VCaP (cell line): ENCODE measurements around the gene GPX4.

Source experiments
- H3K27ac ChIP-seq: fragments of 450-650 bp; 2 replicates; pipeline ENCODE4 v1.5.1; 2017
- CTCF ChIP-seq: fragments of 450-650 bp; conservative IDR thresholded peaks from 2 replicates; pipeline ENCODE4 v1.5.1; 2017; ENCODE audit warnings: mild to moderate bottlenecking, moderate library complexity

GPX4 gene

GRCh38 chr19:1150333-1151036, 46.7 kb downstream of the GPX4 start:
- no peak overlapping the region for H3K27ac ChIP-seq
- no peak for TF ChIP-seq CTCF

GRCh38 chr19:1151037-1151724, 47.4 kb downstream of the GPX4 start:
- no peak overlapping the region for H3K27ac ChIP-seq
- TF ChIP-seq CTCF: no peak

GRCh38 chr19:1151917-1152587, 48.3 kb downstream of the GPX4 start:
- H3K27ac ChIP-seq: no peak overlapping the region
- no peak for TF ChIP-seq CTCF

GRCh38 chr19:1153891-1154730, 50.3 kb downstream of the GPX4 start:
- no peak overlapping the region for H3K27ac ChIP-seq
- no peak for TF ChIP-seq CTCF

GRCh38 chr19:1154731-1155351, 51.0 kb downstream of the GPX4 start:
- TF ChIP-seq CTCF: no peak
- no peak overlapping the region for H3K27ac ChIP-seq

GRCh38 chr19:1155352-1156304, 51.8 kb downstream of the GPX4 start:
- no peak overlapping the region for H3K27ac ChIP-seq
- TF ChIP-seq CTCF: no peak
